Measurements from ENCODE around the gene ENG.

DNA sequence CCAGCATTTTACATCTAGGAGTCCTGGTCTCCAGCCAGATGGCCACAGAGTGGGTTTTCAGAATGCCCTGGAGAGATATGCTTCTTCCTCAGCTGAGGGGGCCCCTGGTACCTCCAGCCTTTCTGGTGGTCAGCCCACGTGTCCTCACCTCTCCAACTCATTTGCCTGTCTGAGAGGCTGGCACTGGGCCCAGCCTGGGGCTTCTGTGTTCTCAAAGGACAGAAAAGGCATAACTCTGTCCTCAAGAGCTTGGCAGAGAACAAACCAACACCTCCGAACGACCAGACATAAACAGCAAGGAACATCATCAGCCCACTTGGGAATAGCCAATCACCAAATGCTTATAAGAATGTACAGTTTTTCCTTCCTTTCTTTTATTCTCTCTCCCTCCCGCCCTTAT is 17.1 kb downstream of the ENG start:
- TF ChIP-seq POLR2A (IDR thresholded peaks at IDR 0.05): no peak
- TF ChIP-seq, protein P1, sequence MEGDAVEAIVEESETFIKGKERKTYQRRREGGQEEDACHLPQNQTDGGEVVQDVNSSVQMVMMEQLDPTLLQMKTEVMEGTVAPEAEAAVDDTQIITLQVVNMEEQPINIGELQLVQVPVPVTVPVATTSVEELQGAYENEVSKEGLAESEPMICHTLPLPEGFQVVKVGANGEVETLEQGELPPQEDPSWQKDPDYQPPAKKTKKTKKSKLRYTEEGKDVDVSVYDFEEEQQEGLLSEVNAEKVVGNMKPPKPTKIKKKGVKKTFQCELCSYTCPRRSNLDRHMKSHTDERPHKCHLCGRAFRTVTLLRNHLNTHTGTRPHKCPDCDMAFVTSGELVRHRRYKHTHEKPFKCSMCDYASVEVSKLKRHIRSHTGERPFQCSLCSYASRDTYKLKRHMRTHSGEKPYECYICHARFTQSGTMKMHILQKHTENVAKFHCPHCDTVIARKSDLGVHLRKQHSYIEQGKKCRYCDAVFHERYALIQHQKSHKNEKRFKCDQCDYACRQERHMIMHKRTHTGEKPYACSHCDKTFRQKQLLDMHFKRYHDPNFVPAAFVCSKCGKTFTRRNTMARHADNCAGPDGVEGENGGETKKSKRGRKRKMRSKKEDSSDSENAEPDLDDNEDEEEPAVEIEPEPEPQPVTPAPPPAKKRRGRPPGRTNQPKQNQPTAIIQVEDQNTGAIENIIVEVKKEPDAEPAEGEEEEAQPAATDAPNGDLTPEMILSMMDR (IDR thresholded peaks at IDR 0.05): no peak

All from lower leg skin (tissue), 3 donors.